Medulla oblongata (tissue), 1 donor: ENCODE measurements around the gene ARHGEF28.

ENCODE experiments used
- DNase-seq: peaks from one replicate; pipeline ENCODE4 v3.0.0-alpha.2; 2015; ENCODE audit errors: extremely low spot score

ARHGEF28 gene

GRCh38 chr5:73625944-73626811, at the start of gene ARHGEF28:
TSS of gene ARHGEF28 (plus strand) at chr5:73626196. CDS start at chr5:73684852, 58,656 bp downstream.
- DNase-seq = peak; percentile 46

GRCh38 chr5:73582285-73583145, 43.5 kb upstream of the ARHGEF28 start:
- no peak for DNase-seq

- no peak for DNase-seq
Observed at GRCh38 chr5:73587923-73588322, 38.1 kb upstream of the ARHGEF28 start.

GRCh38 chr5:73591102-73591695, 34.8 kb upstream of the ARHGEF28 start:
- DNase-seq = peak; percentile 87

GRCh38 chr5:73591698-73592501, 34.1 kb upstream of the ARHGEF28 start:
- no peak for DNase-seq

- no peak for DNase-seq
Observed at GRCh38 chr5:73592551-73592950, 33.4 kb upstream of the ARHGEF28 start.

- DNase-seq = peak; percentile 11
Observed at GRCh38 chr5:73596705-73597328, 29.2 kb upstream of the ARHGEF28 start.

- DNase-seq = no peak
Observed at GRCh38 chr5:73599380-73599779, 26.6 kb upstream of the ARHGEF28 start.

GRCh38 chr5:73603998-73604397, 22.0 kb upstream of the ARHGEF28 start:
- DNase-seq = no peak

- no peak for DNase-seq
Observed at GRCh38 chr5:73605223-73606087, 20.5 kb upstream of the ARHGEF28 start.

- no peak for DNase-seq
Observed at GRCh38 chr5:73606206-73606753, 19.7 kb upstream of the ARHGEF28 start.

- DNase-seq = no peak
Observed at GRCh38 chr5:73607228-73607627, 18.8 kb upstream of the ARHGEF28 start.

GRCh38 chr5:73612799-73613198, 13.2 kb upstream of the ARHGEF28 start:
- no peak for DNase-seq

GRCh38 chr5:73615085-73615484, 10.9 kb upstream of the ARHGEF28 start:
- no peak for DNase-seq

- no peak for DNase-seq
Observed at GRCh38 chr5:73615947-73616346, 10.0 kb upstream of the ARHGEF28 start.

- DNase-seq = no peak
Observed at GRCh38 chr5:73617510-73618279, 8.3 kb upstream of the ARHGEF28 start.

GRCh38 chr5:73619606-73620333, 6.2 kb upstream of the ARHGEF28 start:
- DNase-seq = no peak

- DNase-seq = no peak
Observed at GRCh38 chr5:73620334-73620687, 5.7 kb upstream of the ARHGEF28 start.
